GM12891 (cell line): ENCODE data around the gene KCNMA1.

ENCODE experiments used
- PAX5 ChIP-seq: IDR thresholded peaks from 2 replicates; pipeline ENCODE4 v1.6.1; 2011; ENCODE audit warnings: low read length, moderate library complexity, mild to moderate bottlenecking; ENCODE audit not compliant: insufficient read depth, severe bottlenecking
- POLR2A ChIP-seq: IDR thresholded peaks from 2 replicates; pipeline ENCODE4 v1.6.1; 2011; ENCODE audit warnings: low read depth, low read length, control low read depth
- POLR2AphosphoS5 ChIP-seq: IDR thresholded peaks from 2 replicates; pipeline ENCODE4 v1.6.1; 2011; ENCODE audit warnings: low read depth, low read length, control low read depth
- POU2F2 ChIP-seq: IDR thresholded peaks from 2 replicates; pipeline ENCODE4 v1.6.1; 2011; ENCODE audit warnings: low read depth, mild to moderate bottlenecking, control low read depth, low read length, moderate library complexity
- SPI1 ChIP-seq: IDR thresholded peaks from 2 replicates; pipeline ENCODE4 v1.6.1; 2011; ENCODE audit warnings: low read depth, low read length, control low read depth
- TAF1 ChIP-seq: IDR thresholded peaks from 2 replicates; pipeline ENCODE4 v1.6.1; 2011; ENCODE audit warnings: low read depth, low read length, control low read depth

GRCh38 chr10:76968483-76968882, 669.1 kb downstream of the KCNMA1 start:
- TF ChIP-seq POLR2A (no peak), POLR2AphosphoS5 (no peak), PAX5 (no peak), TAF1 (no peak), SPI1 (no peak), POU2F2 (no peak)
